Fibroblast of lung (primary cell): ENCODE data around the gene SPIB.

Experiments
- CTCF ChIP-seq, 2 donors: IDR thresholded peaks in 1 of 2; conservative IDR thresholded peaks in 1 of 2; 1 replicate in 1 of 2; 2 replicates in 1 of 2; pipeline ENCODE4 v1.5.1; 2011 to 2012; ENCODE audit warnings: low read length in 2 of 2, control low read depth in 1 of 2, inconsistent platforms in 1 of 2, low read depth in 1 of 2, mild to moderate bottlenecking in 1 of 2
- EZH2 ChIP-seq: IDR thresholded peaks from 2 replicates; pipeline ENCODE4 v1.5.1; 2012; ENCODE audit warnings: low read length, control low read depth, mild to moderate bottlenecking; ENCODE audit errors: missing control alignments

DNA sequence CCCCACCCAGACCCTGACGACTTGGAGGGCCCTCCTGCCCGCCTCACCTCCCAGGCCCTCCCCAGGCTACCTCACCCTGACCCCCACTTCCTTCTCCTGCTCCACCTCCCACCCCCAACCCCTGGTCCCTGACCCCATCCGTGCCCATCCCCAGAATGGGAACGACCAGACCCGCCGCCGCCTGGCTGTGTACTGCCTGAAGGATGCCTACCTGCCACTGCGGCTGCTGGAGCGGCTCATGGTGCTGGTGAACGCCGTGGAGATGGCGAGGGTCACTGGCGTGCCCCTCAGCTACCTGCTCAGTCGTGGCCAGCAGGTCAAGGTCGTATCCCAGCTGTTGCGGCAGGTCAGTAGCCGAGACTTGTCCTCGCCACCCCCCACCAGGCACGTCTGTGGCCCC is 11.9 kb upstream of the SPIB start:
- TF ChIP-seq EZH2 (no peak), CTCF (conservative IDR thresholded peaks at IDR 0.05 in 1 of 2, IDR thresholded peaks at IDR 0.05 in 1 of 2; ENCODE audit: low read depth in 1 of 2, low read length in 2 of 2) (no peak)
